Stimulated activated CD4-positive, alpha-beta T cell treated with anti-CD3 and anti-CD28 coated beads, Interleukin-15, amount 100 ng/mL, for 48 hours (primary cell): ENCODE data around the gene CDX1.
"Not testable (repeated sequence)": the region's sequence is repeated elsewhere in the genome, so short reads cannot be mapped to it uniquely, and the experiment has no call there.

Experiments
- DNase-seq, 2 donors: peaks; one replicate each; pipeline ENCODE4 v3.0.0-alpha.2; 2020; ENCODE audit warnings: low read depth in 2 of 2

The CDX1 gene

DNA sequence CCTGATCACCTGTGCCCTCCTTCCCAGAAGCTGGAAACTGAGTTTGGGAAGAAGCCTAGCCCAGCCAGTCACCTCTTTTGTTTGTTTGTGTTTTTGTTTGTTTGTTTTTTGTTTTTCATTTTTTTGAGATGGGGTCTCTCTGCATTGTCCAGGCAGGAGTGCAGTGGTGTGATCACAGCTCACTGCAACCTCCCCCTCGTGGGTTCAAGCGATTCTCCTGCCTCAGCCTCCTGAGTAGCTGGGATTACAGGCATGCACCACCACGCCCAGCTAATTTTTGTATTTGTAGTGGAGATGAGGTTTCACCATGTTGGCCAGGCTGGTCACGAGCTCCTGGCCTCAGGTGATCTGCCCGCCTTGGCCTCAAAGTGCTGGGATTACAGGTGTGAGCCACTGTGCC is 67.1 kb downstream of the CDX1 start:
- DNase-seq = not testable (repeated sequence)
